ENCODE data around the gene COL21A1. TPM values are rescaled to one million over a fixed set of nuclear protein-coding genes. Genes with fewer than 3 reads are reported as not detected.

COL21A1 gene
- total and polyA plus RNA-seq, 2 of the 13 experiments (the other 11 are each of a cell fraction or from before 2014, with no cell fraction given), result 0.13 TPM; not detected in 1

DNA sequence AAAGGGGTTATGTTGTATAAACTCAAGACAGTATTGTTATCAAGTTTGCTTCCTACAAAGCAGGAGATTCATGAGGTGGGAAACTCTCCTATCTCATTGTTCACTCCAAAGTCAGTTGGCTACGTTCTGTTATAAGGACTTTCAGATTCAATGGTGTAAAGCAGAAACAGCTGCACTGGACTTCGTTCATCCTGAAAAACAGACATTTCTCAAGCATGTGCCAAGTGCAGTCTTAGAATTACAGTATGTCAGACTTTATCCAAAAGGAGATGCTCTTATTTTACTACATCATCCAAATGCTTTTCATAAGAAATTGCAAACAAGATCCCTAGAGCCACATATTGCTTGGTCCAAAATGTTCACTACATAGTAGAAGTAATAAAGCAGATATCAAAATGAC lies 14.9 kb downstream of the COL21A1 start:
- Histone ChIP-seq H3K36me3 (replicated peaks in 1 of 2; ENCODE audit: control insufficient read depth in 1 of 2, insufficient read depth in 2 of 2, low read length in 2 of 2) (no peaks in the 10 kb centered on the region), H3K4me3 (replicated peaks in 1 of 3; ENCODE audit: insufficient read depth in 1 of 3, low read depth in 2 of 3, low read length in 3 of 3) (no peak overlapping the region), H3K4me1 (ENCODE audit: insufficient read depth, low read length) (no peaks in the 10 kb centered on the region), H3K4me2 (ENCODE audit: low read depth, low read length) (no peak overlapping the region), H3K27ac (ENCODE audit: extremely low read length, insufficient read depth, low read length) (no peak overlapping the region), H3K79me2 (ENCODE audit: insufficient read depth, low read length) (no peaks in the 10 kb centered on the region), H4K20me1 (ENCODE audit: insufficient read depth, low read length) (no peaks in the 10 kb centered on the region), H3K27me3 (ENCODE audit: control insufficient read depth in 1 of 2, insufficient read depth in 2 of 2, low read length in 2 of 2) (no peaks in the 10 kb centered on the region), H2AFZ (ENCODE audit: low read length) (no peak overlapping the region), H3K9ac (ENCODE audit: insufficient read depth, low read depth, low read length) (no peak overlapping the region), H3K9me3 (ENCODE audit: low read length) (no peaks in the 10 kb centered on the region)
- no TSS peak for BruUV-seq (replicated peaks)
- ChIA-PET CTCF (ENCODE audit: low intra/inter-chr PET ratio, low total read pairs) (no interaction called here), POLR2A (no interaction called here)
- in situ Hi-C loops (cut with HindIII; ENCODE audit: extremely low pct_ligation_motif_present, low pct_unique_long_range_greater_than_20kb) (no loop called here), intact Hi-C loops (cut with micrococcal nuclease; ENCODE audit: unreplicated experiment) (no loop called here)
- FAIRE-seq (no peak), ATAC-seq (no peak), DNase-seq (ENCODE audit: low spot score) (no peak)
- 0% methylated on average over 2 of the region's 2 CpGs for WGBS (ENCODE audit: low lambda C conversion rate)
- TF ChIP-seq ZNF605 (CRISPR knock-in tag; IDR thresholded peaks at IDR 0.05), result no peak
- no peak for TF ChIP-seq ZNF460 (CRISPR knock-in tag; IDR thresholded peaks at IDR 0.05; ENCODE audit: borderline replicate concordance)
- TF ChIP-seq, protein P1, sequence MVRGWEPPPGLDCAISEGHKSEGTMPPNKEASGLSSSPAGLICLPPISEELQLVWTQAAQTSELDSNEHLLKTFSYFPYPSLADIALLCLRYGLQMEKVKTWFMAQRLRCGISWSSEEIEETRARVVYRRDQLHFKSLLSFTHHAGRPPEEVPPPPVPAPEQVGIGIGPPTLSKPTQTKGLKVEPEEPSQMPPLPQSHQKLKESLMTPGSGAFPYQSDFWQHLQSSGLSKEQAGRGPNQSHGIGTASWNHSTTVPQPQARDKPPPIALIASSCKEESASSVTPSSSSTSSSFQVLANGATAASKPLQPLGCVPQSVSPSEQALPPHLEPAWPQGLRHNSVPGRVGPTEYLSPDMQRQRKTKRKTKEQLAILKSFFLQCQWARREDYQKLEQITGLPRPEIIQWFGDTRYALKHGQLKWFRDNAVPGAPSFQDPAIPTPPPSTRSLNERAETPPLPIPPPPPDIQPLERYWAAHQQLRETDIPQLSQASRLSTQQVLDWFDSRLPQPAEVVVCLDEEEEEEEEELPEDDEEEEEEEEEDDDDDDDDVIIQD (CRISPR knock-in tag; IDR thresholded peaks at IDR 0.05; ENCODE audit: low read depth), result no peak
- TF ChIP-seq HHEX (CRISPR knock-in tag; IDR thresholded peaks at IDR 0.05), result no peak
- TF ChIP-seq SCMH1 (CRISPR knock-in tag; IDR thresholded peaks at IDR 0.05; ENCODE audit: borderline replicate concordance), result no peak
- TF ChIP-seq ZNF543 (CRISPR knock-in tag; IDR thresholded peaks at IDR 0.05), result no peak
- TF ChIP-seq, protein P2, sequence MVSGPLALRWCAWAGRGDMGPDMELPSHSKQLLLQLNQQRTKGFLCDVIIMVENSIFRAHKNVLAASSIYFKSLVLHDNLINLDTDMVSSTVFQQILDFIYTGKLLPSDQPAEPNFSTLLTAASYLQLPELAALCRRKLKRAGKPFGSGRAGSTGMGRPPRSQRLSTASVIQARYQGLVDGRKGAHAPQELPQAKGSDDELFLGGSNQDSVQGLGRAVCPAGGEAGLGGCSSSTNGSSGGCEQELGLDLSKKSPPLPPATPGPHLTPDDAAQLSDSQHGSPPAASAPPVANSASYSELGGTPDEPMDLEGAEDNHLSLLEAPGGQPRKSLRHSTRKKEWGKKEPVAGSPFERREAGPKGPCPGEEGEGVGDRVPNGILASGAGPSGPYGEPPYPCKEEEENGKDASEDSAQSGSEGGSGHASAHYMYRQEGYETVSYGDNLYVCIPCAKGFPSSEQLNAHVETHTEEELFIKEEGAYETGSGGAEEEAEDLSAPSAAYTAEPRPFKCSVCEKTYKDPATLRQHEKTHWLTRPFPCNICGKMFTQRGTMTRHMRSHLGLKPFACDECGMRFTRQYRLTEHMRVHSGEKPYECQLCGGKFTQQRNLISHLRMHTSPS (CRISPR knock-in tag; IDR thresholded peaks at IDR 0.05; ENCODE audit: low read depth), result no peak
- TF ChIP-seq PITX1 (CRISPR knock-in tag; IDR thresholded peaks at IDR 0.05), result no peak
- TF ChIP-seq GATA4 (IDR thresholded peaks at IDR 0.05; ENCODE audit: borderline replicate concordance, low read depth), result no peak
- TF ChIP-seq PHB2 (IDR thresholded peaks at IDR 0.05; ENCODE audit: partially characterized antibody), result no peak
- TF ChIP-seq, protein P3, sequence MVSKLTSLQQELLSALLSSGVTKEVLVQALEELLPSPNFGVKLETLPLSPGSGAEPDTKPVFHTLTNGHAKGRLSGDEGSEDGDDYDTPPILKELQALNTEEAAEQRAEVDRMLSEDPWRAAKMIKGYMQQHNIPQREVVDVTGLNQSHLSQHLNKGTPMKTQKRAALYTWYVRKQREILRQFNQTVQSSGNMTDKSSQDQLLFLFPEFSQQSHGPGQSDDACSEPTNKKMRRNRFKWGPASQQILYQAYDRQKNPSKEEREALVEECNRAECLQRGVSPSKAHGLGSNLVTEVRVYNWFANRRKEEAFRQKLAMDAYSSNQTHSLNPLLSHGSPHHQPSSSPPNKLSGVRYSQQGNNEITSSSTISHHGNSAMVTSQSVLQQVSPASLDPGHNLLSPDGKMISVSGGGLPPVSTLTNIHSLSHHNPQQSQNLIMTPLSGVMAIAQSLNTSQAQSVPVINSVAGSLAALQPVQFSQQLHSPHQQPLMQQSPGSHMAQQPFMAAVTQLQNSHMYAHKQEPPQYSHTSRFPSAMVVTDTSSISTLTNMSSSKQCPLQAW (CRISPR knock-in tag; IDR thresholded peaks at IDR 0.05), result no peak
- TF ChIP-seq, protein P4, sequence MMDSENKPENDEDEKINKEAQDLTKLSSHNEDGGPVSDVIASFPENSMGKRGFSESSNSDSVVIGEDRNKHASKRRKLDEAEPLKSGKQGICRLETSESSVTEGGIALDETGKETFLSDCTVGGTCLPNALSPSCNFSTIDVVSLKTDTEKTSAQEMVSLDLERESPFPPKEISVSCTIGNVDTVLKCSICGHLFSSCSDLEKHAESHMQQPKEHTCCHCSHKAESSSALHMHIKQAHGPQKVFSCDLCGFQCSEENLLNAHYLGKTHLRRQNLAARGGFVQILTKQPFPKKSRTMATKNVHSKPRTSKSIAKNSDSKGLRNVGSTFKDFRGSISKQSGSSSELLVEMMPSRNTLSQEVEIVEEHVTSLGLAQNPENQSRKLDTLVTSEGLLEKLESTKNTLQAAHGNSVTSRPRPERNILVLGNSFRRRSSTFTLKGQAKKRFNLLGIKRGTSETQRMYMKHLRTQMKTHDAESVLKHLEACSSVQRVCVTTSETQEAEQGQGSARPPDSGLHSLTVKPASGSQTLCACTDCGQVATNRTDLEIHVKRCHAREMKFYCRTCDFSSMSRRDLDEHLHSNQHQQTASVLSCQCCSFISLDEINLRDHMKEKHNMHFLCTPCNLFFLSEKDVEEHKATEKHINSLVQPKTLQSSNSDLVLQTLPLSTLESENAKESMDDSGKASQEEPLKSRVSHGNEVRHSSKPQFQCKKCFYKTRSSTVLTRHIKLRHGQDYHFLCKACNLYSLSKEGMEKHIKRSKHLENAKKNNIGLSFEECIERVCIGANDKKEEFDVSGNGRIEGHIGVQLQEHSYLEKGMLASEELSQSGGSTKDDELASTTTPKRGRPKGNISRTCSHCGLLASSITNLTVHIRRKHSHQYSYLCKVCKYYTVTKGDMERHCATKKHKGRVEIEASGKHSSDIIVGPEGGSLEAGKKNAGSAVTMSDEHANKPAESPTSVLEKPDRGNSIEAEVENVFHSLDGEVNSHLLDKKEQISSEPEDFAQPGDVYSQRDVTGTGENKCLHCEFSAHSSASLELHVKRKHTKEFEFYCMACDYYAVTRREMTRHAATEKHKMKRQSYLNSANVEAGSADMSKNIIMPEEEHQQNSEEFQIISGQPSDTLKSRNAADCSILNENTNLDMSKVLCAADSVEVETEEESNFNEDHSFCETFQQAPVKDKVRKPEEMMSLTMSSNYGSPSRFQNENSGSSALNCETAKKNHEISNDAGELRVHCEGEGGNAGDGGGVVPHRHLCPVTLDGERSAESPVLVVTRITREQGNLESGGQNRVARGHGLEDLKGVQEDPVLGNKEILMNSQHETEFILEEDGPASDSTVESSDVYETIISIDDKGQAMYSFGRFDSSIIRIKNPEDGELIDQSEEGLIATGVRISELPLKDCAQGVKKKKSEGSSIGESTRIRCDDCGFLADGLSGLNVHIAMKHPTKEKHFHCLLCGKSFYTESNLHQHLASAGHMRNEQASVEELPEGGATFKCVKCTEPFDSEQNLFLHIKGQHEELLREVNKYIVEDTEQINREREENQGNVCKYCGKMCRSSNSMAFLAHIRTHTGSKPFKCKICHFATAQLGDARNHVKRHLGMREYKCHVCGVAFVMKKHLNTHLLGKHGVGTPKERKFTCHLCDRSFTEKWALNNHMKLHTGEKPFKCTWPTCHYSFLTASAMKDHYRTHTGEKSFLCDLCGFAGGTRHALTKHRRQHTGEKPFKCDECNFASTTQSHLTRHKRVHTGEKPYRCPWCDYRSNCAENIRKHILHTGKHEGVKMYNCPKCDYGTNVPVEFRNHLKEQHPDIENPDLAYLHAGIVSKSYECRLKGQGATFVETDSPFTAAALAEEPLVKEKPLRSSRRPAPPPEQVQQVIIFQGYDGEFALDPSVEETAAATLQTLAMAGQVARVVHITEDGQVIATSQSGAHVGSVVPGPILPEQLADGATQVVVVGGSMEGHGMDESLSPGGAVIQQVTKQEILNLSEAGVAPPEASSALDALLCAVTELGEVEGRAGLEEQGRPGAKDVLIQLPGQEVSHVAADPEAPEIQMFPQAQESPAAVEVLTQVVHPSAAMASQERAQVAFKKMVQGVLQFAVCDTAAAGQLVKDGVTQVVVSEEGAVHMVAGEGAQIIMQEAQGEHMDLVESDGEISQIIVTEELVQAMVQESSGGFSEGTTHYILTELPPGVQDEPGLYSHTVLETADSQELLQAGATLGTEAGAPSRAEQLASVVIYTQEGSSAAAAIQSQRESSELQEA (CRISPR knock-in tag; IDR thresholded peaks at IDR 0.05; ENCODE audit: not compliant biosample characterization), result no peak
- TF ChIP-seq ZNF207 (IDR thresholded peaks at IDR 0.05; ENCODE audit: borderline replicate concordance), result no peak

Data from HepG2 (cell line).